ENCODE measurements around the gene MIEF1. TPM values are rescaled to one million over a fixed set of nuclear protein-coding genes. Genes with fewer than 3 reads are reported as not detected.

Gene MIEF1
- total and polyA plus RNA-seq, 2 of the 8 experiments (the other 6 are each of a cell fraction or from before 2014, with no cell fraction given): 16.8 to 32.7 TPM

- TF ChIP-seq CHD7 (IDR thresholded peaks at IDR 0.05; ENCODE audit: insufficient replicate concordance, low read length) (no peak), NRF1 (IDR thresholded peaks at IDR 0.05; ENCODE audit: low read depth, low read length) (no peak), EP300 (IDR thresholded peaks at IDR 0.05; ENCODE audit: borderline replicate concordance in 1 of 2, low read depth in 2 of 2, low read length in 2 of 2) (no peak)
These were observed 34.6 kb upstream of the MIEF1 start (continued) for GRCh38 chr22:39467390-39467895.
